GM10847 (cell line): ENCODE results near the gene GPR156.

Source experiments
- POLR2A ChIP-seq: IDR thresholded peaks from 2 replicates; pipeline ENCODE4 v1.6.1; 2011; ENCODE audit not compliant: insufficient read length; ENCODE audit errors: extremely low read depth

GPR156 gene

DNA sequence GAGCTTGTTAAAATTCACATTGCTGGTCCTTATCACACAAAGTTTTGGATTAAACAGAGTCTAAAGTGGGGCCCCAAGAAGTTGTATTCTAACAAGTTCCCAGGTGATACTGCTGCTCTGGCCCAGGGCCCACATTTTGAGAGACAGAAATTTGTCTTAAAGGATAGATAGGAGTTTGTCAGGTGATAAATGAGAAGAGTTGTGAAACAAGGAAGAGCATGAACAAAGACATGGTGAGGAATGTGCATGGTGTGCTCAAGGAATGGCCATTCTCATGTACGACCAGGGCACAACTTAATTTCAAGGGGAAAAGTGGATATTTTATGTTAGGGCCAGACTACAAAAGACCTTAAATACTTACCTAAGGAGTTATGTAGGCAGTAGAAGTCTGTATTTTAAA, 75.6 kb downstream of the GPR156 start:
- TF ChIP-seq POLR2A = no peak

DNA sequence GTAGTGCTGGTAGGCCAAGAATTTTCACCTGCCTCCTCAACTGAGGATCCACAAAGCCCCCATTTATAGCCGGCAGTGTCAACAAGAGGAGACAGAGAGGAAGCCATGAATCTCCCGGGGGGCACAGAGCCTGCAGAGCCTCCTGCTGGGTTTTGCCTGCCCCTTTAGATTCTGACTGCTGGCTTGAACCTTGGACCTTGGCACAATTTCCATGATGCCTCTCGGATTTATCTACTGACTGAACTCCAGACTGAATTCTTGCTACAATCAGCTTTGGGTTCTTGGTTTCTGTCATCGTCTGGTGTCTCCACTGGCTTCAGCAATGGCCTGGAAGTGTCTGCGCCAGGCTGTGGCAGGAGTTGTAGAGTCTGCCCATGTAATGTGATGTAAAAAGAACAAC, 80.7 kb downstream of the GPR156 start:
- no peak for TF ChIP-seq POLR2A

DNA sequence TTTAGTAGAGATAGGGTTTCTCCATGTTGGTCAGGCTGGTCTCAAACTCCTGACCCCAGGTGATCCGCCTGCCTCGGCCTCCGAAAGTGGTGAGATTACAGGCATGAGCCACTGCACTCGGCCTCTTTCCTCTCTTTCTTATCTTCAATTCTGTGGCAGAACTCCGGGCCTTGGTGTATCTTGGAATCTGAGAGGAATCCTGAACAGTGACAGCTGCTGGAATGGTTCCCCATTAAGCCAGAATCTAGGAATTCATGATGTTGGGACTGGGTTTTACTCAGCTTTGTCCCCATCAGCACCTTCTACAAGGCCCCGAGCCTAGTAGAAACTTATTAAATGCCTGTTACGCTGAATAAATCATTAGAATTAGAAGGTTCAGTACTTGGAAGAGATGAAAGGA, 81.4 kb downstream of the GPR156 start:
- no peak for TF ChIP-seq POLR2A

DNA sequence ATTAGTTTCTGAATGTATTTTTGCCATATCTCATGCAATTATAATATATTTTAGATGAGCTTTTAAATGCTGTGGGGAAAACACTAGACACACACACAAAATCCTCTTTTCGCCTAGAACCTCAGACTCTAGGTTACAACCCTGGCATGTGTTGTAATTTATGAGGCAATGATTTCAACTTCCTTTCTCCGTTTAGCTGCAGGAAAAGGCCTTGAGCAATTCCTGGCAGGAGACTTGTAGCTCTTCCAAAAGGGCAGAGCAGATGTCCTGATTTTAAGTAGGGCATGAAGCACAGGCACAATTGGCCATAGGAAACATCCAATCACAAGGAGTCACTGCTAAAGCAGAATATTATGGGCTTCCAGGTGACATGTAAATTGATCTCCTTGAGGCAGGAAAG, 82.0 kb downstream of the GPR156 start:
- no peak for TF ChIP-seq POLR2A

DNA sequence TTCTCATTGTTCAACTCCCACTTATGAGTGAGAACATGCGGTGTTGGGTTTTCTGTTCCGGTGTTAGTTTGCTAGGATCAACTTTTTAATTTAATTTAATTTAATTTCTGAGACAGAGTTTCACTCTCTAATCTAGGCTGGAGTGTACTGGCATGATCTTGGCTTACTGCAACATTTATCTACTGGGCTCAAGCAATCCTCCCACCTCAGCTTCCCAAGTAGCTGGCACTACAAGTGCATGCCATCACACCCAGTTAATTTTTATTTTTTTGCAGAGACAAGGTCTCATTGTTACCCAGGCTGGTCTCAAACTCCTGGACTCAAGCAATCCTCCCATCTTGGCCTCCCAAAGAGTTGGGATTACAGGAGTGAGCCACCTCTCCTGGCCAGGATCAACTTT, 82.7 kb downstream of the GPR156 start:
- TF ChIP-seq POLR2A = no peak

DNA sequence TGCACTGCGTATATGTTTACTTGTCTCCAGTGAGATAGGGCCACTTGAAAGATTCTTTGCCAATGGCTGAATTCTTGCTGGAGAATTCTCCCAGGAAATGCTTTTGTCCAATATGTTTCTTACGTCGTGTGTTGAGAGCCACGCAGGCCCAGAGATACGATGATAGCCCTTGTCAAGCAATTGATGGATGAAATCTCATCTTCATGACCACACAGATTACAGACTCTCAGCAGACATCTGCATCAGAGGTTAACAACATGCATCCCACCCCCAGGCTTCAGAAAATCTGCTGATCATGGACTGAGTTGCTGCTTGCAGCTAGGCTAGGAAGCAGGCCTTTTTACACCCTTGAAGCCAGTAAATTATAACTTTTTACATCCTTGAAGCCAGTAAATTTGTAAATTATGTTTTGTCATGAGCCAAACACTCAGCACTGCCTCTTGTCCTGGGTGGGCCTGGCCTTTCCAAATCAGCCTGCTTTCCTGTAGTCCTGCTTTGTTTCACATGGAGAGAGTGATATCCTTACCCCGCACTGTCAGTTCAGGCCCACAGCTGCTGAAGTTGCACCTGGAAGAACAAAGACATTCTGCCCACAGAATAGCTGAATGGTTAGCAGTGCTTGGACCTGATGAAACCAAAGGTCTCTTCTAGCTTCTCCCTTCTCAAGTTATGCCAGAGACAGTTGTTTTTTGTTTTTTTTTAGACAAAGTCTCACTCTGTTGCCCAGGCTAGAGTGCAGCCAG, 84.4 kb downstream of the GPR156 start:
- TF ChIP-seq POLR2A = no peak

DNA sequence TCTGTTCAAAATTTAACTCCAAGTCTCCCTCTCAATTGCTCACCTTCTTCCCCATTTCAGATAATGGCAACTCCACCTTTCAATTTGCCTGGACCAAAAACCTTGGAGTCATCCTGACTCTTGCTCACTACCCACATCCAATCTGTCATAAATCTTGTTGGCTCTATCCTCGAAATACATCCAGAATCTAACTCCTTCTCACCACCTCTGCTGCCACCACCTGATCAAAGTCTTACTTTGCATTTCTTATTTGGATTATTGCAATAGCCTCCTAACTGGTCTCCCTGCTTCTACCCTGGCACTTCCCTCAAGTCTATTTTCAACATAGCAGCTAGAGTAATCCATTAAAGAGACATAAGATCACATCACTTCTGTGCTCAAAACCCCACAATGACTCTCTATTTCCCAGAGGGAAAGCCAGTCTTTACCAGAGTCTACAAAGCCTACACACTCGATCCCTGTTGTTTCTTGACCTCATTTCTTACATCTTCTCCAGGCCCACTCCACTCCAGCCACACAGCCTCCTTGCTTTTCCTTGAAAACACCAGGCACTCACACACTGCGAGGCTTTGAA, 86.6 kb downstream of the GPR156 start:
- no peak for TF ChIP-seq POLR2A

DNA sequence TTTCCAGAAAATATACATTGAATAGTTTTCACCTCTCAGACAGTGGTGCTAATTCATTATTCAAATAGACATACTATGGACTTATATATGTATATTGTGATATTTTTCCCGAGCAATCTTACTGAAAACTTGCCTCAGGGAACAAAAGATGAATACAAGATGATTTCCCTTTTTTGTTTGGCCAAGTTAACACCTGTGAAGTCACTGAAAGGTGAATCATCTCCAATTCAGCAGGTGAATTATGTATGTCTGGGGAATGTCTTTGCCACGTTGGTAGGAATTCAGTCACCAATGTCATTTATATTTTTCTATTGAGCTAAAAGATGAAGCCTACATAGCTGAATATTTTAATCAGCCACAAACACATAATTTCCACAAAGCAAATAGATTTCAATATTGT, 88.2 kb downstream of the GPR156 start:
- no peak for TF ChIP-seq POLR2A

DNA sequence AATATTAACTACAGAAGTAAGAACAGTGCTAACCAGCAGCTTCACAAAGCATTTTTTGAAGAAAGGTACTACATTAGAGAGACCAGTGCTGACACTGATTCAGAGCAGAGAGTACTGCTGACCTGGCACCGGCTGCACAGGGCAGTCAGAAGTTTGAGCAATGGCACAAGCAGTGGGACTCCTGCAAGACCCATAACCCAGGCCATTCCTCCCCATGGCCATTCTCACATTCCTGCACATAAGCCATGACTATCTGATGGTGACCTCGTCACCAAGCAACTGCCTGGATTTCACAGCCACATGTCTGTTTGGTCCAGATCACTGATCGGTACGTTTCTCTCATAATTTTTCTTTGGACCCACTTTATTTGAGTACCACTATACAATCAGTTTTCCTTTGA, 88.7 kb downstream of the GPR156 start:
- no peak for TF ChIP-seq POLR2A

DNA sequence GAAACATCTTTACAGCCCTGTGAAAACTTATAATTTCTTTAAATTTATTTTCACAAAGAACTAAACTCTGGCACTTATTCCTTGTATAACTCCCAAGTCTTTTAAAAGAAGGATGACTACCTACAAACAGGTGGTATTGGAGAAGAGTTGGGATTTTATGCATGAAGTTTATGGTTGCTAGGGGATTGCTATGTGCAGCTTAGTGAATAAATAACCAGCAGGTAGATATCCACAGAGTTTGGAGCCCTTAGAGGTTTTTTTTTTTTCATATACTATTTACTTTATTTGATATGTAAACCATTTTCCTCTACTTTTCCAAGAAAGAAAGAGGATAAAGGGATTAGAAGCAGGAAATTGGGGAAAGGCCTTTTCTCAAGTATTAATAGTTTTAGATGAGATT, 91.5 kb downstream of the GPR156 start:
- TF ChIP-seq POLR2A = no peak

DNA sequence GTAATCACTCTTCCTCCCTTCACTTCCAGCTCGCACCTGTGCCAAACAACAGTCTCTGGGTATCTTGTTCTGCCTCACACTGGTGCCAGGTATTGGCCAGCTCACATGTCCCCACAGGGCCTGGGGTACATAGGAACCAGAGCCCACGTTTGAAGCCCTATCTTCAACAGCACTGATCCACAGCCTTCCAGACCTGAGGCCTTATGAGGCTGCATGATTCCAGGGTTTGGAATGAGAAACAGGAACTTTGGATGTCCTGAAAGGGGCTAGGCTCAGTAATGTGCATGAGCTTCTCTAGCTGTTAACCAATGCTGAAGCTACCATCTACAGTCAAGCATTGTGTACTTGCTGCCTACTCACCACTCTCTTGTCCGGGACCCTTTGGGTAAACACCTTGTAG, 92.4 kb downstream of the GPR156 start:
- TF ChIP-seq POLR2A = no peak

DNA sequence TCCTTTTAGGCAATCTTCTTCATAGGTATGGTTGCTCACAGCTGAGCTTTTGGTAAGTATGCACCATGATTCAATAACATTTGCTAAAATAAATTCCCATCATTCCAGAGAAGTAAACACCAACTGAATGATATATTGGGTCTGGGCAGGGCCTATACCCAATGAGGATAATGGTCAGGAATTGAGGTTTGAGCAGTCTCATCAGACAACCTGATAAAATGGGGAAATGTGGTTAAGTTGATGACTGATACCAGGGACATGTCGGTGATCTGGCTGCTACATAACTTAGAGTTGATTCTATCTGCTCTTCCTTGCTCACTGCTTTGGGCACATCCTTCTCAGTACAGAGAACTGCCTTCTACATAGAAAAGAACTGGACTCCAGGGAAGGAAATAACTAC, 92.9 kb downstream of the GPR156 start:
- TF ChIP-seq POLR2A = no peak

DNA sequence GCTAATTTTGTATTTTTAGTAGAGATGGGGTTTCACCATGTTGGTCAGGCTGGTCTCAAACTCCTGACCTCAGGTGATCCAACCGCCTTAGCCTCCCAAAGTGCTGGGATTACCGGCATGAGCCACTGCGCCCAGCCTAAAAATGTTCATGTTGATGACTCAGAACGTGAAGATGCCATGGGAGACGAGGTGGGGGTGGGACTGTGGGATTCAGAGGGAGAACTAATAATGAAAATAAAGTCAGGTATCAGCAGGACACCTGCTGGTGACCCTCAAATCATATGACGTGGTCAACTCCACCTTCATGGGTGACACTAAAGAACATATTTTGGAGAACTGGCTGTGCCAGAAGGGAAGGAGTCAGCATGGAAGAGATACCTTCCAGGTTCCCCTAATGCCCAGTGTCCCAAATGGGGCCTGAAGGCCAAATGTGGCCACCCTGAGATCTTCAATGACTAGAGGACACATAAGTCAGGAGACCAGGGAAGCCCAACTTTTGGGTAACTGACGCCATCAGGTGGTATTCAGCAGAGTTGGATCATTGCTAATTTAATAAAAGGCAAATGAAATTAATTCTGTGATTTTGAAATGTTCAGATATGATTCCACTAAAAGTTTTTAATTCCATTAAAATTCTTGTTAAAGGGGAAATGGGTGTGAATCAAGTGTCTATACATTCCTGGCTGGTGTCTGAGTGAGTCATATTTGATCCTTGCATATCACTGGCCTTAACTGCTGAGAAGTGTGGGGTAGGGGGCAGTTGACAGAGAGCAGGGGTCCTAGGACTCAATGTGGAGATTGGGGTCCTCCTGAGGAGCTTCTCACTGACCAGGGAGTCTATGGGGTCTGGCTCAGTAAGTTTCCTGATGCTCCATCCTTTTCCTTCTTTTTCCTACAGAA, 102.2 kb downstream of the GPR156 start:
- TF ChIP-seq POLR2A = no peak

DNA sequence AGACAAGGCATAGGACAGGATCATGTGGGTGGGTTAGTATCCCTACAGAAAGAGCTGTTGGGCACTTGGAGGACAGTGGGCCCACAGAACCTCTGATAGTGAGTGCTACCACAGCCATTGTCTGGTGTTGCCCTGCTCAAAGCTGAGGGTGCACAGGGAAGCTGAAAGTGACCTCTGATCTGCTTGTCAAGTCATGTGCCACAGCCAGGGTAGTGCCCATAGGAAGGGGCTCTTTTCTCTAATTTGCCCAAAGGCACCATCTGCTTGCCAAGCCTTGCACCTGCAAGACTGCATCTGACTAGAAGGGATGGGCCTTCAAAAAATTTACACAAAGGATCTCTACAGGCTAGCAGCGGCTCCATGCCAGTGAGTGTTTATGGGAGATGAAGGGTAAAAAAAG, 103.4 kb downstream of the GPR156 start:
- no peak for TF ChIP-seq POLR2A

DNA sequence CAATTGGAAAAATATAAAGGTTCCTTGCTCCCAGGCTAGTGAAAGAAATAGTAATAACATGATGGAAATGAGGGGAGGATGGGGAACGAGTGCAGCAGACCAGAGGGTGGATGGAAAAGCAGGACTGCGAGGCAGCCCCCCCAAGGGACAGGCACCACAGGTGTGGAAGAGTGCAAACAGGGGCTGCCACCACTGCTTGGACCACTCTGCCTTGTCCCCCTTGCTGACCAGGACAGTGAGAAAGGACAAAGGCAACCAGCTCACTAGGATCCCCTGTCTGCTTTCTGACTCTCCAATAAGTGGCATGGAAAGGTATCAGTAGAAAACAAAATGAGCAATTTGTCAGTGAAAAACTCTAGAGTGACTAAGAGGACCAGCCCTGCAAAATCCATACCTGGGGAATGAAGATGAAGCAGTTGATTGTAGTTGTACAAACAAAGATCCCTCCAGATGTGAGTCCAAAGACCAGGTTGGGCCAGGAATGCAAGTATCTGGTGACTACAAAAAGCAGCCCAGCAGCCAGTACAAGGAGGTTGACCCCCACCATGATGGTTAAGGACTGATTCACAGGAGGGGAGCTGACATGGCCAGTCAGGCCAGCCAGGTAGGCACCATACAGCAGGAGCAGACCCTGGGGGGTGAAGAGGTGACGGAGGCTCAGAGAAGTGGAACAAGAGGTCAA, 104.2 kb downstream of the GPR156 start:
- TF ChIP-seq POLR2A = no peak

DNA sequence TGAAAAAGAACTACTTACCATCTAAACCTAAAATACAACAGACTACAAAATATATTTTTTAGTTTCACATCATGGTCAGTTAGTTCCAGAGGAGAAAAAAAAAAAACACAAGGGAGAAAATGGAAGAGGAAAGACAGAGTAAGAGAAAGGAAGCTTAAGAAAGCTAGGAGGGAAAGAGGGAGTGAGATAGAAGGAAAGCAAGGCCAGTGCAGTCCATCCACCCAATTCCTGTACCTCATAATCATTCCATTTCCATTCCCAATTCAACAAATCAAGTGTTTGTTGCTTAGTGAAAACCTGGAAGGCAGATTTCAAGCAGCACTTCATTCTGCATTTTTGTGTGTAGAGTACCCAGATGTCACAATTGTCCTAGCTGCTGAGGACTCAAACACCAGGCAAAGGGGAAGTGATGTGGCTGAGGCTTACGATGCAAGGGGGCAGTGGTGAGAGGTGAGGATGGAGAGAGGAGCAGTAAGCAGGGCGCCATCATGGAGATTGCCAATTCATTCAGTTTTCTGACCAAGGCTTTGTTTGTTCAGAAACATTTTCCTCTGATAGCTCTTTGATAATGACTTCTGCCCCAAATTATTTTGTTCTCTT, 107.2 kb downstream of the GPR156 start:
- TF ChIP-seq POLR2A = no peak

DNA sequence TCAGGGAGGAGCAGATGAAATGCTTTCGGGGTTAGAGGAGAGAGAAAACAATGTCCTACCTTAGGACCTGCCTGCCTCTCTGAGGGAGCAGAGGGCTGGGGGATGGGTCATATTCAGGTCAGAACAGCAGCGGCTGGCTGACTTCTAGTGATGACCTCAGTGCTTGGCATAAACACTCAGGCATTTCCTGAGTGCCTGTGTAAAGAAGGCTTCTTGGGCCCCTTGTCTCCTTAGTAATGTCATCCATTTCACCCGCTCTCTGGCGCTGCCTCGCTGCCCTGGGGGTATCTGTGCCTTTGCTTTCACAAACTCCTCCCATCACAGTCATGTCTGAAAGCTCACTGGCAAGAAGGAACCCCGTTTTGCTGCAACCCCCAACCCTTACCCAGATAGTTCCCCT, 107.9 kb downstream of the GPR156 start:
- no peak for TF ChIP-seq POLR2A
